OCI-LY3 (cell line): Measurements from ENCODE around the gene NUFIP2.
A peak's percentile ranks its signal among the peaks of the same experiment; 100 is the strongest.

Experiments
- EZH2phosphoT487 ChIP-seq: fragments of 200-600 bp; shearing (Covaris generic); IDR thresholded peaks from 2 replicates; pipeline ENCODE4 v1.6.1; 2018; ENCODE audit warnings: antibody characterized with exemption, mixed run types, low read depth
- TF ChIP-seq, protein P1 (sequence below): fragments of 200-600, 300-600 bp; sonication (generic); IDR thresholded peaks from 2 replicates; pipeline ENCODE4 v1.5.1; 2014; ENCODE audit warnings: antibody characterized with exemption, low read length, low read depth

DNA sequence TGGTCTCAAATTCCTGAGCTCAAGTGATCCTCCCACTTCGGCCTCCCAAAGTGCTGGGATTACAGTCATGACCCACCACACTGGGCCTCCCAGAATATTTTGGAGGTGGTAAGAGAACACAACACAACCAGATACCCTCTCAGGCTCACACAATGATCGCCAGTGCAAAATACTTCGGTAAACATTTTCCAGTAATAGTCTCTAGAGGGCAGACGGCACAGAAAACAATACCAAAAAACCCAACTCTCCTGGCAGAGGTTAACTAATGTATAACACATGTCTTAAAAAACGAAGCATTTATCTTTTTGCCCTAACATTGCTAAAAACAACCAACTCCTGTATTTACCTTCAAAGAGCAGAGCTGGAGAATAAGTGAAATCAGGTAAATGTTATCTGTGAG lies 10.5 kb downstream of the NUFIP2 start:
- TF ChIP-seq EZH2phosphoT487 = no peak
- TF ChIP-seq, protein P1, sequence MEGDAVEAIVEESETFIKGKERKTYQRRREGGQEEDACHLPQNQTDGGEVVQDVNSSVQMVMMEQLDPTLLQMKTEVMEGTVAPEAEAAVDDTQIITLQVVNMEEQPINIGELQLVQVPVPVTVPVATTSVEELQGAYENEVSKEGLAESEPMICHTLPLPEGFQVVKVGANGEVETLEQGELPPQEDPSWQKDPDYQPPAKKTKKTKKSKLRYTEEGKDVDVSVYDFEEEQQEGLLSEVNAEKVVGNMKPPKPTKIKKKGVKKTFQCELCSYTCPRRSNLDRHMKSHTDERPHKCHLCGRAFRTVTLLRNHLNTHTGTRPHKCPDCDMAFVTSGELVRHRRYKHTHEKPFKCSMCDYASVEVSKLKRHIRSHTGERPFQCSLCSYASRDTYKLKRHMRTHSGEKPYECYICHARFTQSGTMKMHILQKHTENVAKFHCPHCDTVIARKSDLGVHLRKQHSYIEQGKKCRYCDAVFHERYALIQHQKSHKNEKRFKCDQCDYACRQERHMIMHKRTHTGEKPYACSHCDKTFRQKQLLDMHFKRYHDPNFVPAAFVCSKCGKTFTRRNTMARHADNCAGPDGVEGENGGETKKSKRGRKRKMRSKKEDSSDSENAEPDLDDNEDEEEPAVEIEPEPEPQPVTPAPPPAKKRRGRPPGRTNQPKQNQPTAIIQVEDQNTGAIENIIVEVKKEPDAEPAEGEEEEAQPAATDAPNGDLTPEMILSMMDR = peak; percentile 8; the same call in 1 of the 2 replicates
